HepG2 (cell line): ENCODE measurements around the gene CENPC. TPM values are rescaled to one million over a fixed set of nuclear protein-coding genes. Genes with fewer than 3 reads are reported as not detected.
"Not testable (repeated sequence)": the region's sequence is repeated elsewhere in the genome, so short reads cannot be mapped to it uniquely, and the experiment has no call there.

ENCODE experiments used
- ATAC-seq: fragments of 200-7000 bp; cut with Tn5 transposase; 3 replicates; pipeline ENCODE4 v1.9.1; 2020; ENCODE audit warnings: mild to moderate bottlenecking, moderate library complexity
- BruUV-seq: library from RNA; stranded (reverse); fragments of 400-500 nt; replicated peaks from 2 replicates; lab custom pipeline; 2021; lab: Mats Ljungman, UMichigan
- CTCF ChIA-PET: fragments of 300-600 bp; formaldehyde crosslinking; extraction: SDS; loops from one replicate; lab custom pipeline; 2021; ENCODE audit warnings: low total read pairs, inconsistent platforms, low intra/inter-chr PET ratio; lab: Yijun Ruan, JAX
- POLR2A ChIA-PET: fragments of 350-600 bp; sonication (Branson Sonifier 250); formaldehyde crosslinking; loops from one replicate; lab custom pipeline; 2020; ENCODE audit warnings: antibody characterized with exemption, inconsistent platforms; lab: Yijun Ruan, JAX
- DNase-seq: peaks from one replicate; pipeline ENCODE4 v3.0.0-alpha.2; 2015; ENCODE audit warnings: low spot score
- FAIRE-seq: peaks from 3 replicates; lab custom pipeline; 2011; peaks lifted over from hg19 to GRCh38; lab: Jason Lieb, UNC
- H2AFZ ChIP-seq: one replicate; pipeline ENCODE4 v1.6.1; 2011; ENCODE audit warnings: low read length, inconsistent platforms
- H3K27ac ChIP-seq: fragments of 300-600 bp; 3 replicates; pipeline ENCODE4 v1.8.0; 2011; ENCODE audit warnings: mixed run types, mild to moderate bottlenecking, mixed read lengths, low read length, inconsistent platforms; ENCODE audit not compliant: insufficient read depth; ENCODE audit errors: extremely low read length
- H3K27me3 ChIP-seq, 2 experiments: fragments of 200-600 bp in 1 of 2; 2 replicates in 1 of 2; 3 replicates in 1 of 2; pipeline versions ENCODE4 v1.6.0 to v1.8.0; 2011; ENCODE audit warnings: low read length in 2 of 2, mild to moderate bottlenecking in 2 of 2, moderate library complexity in 2 of 2, inconsistent platforms in 1 of 2; ENCODE audit not compliant: insufficient read depth in 2 of 2, control insufficient read depth in 1 of 2
- H3K36me3 ChIP-seq, 2 experiments: fragments of 200-600 bp in 1 of 2; replicated peaks in 1 of 2; 2 replicates in 1 of 2; 3 replicates in 1 of 2; pipeline versions ENCODE4 v1.5.1 to v1.8.0; 2011; ENCODE audit warnings: low read length in 2 of 2, inconsistent platforms in 1 of 2; ENCODE audit not compliant: insufficient read depth in 2 of 2, control insufficient read depth in 1 of 2
- H3K4me1 ChIP-seq: 2 replicates; pipeline ENCODE4 v1.5.1; 2012; ENCODE audit warnings: low read length, inconsistent platforms; ENCODE audit not compliant: insufficient read depth
- H3K4me2 ChIP-seq: 2 replicates; pipeline ENCODE4 v1.6.0; 2011; ENCODE audit warnings: low read depth, low read length, inconsistent platforms
- H3K4me3 ChIP-seq, 3 experiments: fragments of 200-600 bp in 1 of 3; sonication (generic), shearing (Covaris generic) in 1 of 3; replicated peaks in 1 of 3; 2 replicates each; pipeline ENCODE4 v1.5.1; 2011 to 2016; ENCODE audit warnings: low read length in 3 of 3, inconsistent platforms in 2 of 3, low read depth in 2 of 3, mild to moderate bottlenecking in 2 of 3, control low read depth in 1 of 3, mixed read lengths in 1 of 3; ENCODE audit not compliant: insufficient read depth in 1 of 3
- H3K79me2 ChIP-seq: one replicate; pipeline ENCODE4 v1.6.1; 2011; ENCODE audit warnings: low read length, inconsistent platforms; ENCODE audit not compliant: insufficient read depth
- H3K9ac ChIP-seq: 2 replicates; pipeline ENCODE4 v1.6.0; 2011; ENCODE audit warnings: mild to moderate bottlenecking, low read depth, low read length, inconsistent platforms; ENCODE audit not compliant: insufficient read depth
- H3K9me3 ChIP-seq: 2 replicates; pipeline ENCODE4 v1.5.1; 2012; ENCODE audit warnings: mild to moderate bottlenecking, low read length
- H4K20me1 ChIP-seq: 2 replicates; pipeline ENCODE4 v1.6.0; 2011; ENCODE audit warnings: inconsistent platforms, mild to moderate bottlenecking, low read length, moderate library complexity; ENCODE audit not compliant: insufficient read depth
- ATF1 ChIP-seq: IDR thresholded peaks from 2 replicates; pipeline ENCODE4 v1.6.1; 2016; ENCODE audit warnings: mild to moderate bottlenecking, control low read depth
- CBX2 ChIP-seq, 2 experiments: fragments of 200-600 bp in 1 of 2; sonication (generic); formaldehyde crosslinking in 1 of 2; IDR thresholded peaks; 2 replicates each; pipeline versions ENCODE4 v1.7.0 to v1.8.1; 2018 to 2022; ENCODE audit warnings: low read depth in 2 of 2, low read length in 1 of 2, mild to moderate bottlenecking in 1 of 2, missing genetic modification reagents in 1 of 2
- CREB1 ChIP-seq, 2 experiments: fragments of 450-650 bp in 1 of 2; IDR thresholded peaks; 2 replicates each; pipeline ENCODE4 v1.6.1; 2016 to 2017; ENCODE audit warnings: control low read depth in 1 of 2, mild to moderate bottlenecking in 1 of 2, missing compliant biosample characterization in 1 of 2, missing genetic modification characterization in 1 of 2
- PCBP1 ChIP-seq: fragments of 200-400 bp; formaldehyde crosslinking; IDR thresholded peaks from 2 replicates; pipeline ENCODE4 v1.6.1; 2017; ENCODE audit warnings: mild to moderate bottlenecking, low read depth, low read length, borderline replicate concordance
- SSRP1 ChIP-seq: IDR thresholded peaks from 2 replicates; pipeline ENCODE4 v1.6.1; 2016; ENCODE audit warnings: control low read depth
- ZBTB44 ChIP-seq: sonication (generic); formaldehyde crosslinking; IDR thresholded peaks from 2 replicates; pipeline ENCODE4 v1.4.0; 2020; ENCODE audit warnings: missing genetic modification reagents
- ZNF318 ChIP-seq: sonication (generic); formaldehyde crosslinking; IDR thresholded peaks from 2 replicates; pipeline ENCODE4 v1.4.0; 2020; ENCODE audit warnings: mild to moderate bottlenecking, missing genetic modification reagents
- ZNF75D ChIP-seq: sonication (generic); formaldehyde crosslinking; IDR thresholded peaks from 2 replicates; pipeline ENCODE4 v1.8.1; 2023; ENCODE audit warnings: missing genetic modification reagents, mild to moderate bottlenecking, borderline replicate concordance
- WGBS: methylation state at CpG from one replicate; pipeline ENCODE4 v1.1.6; 2017; ENCODE audit warnings: low lambda C conversion rate; 5-methylcytosine and 5-hydroxymethylcytosine counted together
- in situ Hi-C: cut with HindIII; loops from 2 replicates; pipeline ENCODE4 v1.10.0; 2017; ENCODE audit warnings: low pct_unique_long_range_greater_than_20kb; ENCODE audit not compliant: extremely low pct_ligation_motif_present
- intact Hi-C: fragments of 100-400 bp; cut with micrococcal nuclease; formaldehyde crosslinking; loops from one replicate; pipeline ENCODE4 v1.10.0; 2022; ENCODE audit not compliant: unreplicated experiment
- polyA plus RNA-seq, 8 experiments: library from polyadenylated mRNA; depleted of rRNA in 3 of 8; stranded (reverse) in 7 of 8; unstranded in 1 of 8; fragments of >200 nt; fragmentation: Illumina TruSeq in 4 of 8; extraction: Trizol in 4 of 8; gene quantifications; 2 replicates each; pipeline versions ENCODE4 v1.2.1 to v1.2.3, GENCODE V29; 2011 to 2016; ENCODE audit warnings: low read depth in 4 of 8, missing spikeins in 1 of 8, mixed read lengths in 1 of 8; ENCODE audit not compliant: insufficient read depth in 1 of 8
- total RNA-seq, 5 experiments: library from RNA; depleted of rRNA; stranded (reverse); fragments of >200 nt; fragmentation: Illumina TruSeq; extraction: Trizol; gene quantifications; 2 replicates each; pipeline ENCODE4 v1.2.3, GENCODE V29; 2016; ENCODE audit warnings: low read depth in 1 of 5

The CENPC gene
- total and polyA plus RNA-seq, 2 of the 13 experiments (the other 11 are each of a cell fraction or from before 2014, with no cell fraction given): 4.7 to 16.4 TPM

GRCh38 chr4:67445881-67446280 lies 99.4 kb downstream of the CENPC start:
- H3K27me3 ChIP-seq, CTCF ChIA-PET, BruUV-seq, H3K27ac ChIP-seq, intact Hi-C loops, H3K4me3 ChIP-seq, H3K9ac ChIP-seq, H3K4me2 ChIP-seq, DNase-seq, in situ Hi-C loops, H3K4me1 ChIP-seq, H4K20me1 ChIP-seq, H3K9me3 ChIP-seq, ATAC-seq, POLR2A ChIA-PET, H3K36me3 ChIP-seq, FAIRE-seq, H2AFZ ChIP-seq, H3K79me2 ChIP-seq: not testable (repeated sequence)
- 97% methylated on average over 25 of the region's 25 CpGs for WGBS

- Histone ChIP-seq H3K4me2 (no peak overlapping the region), H3K27me3 (no peaks in the 10 kb centered on the region), H3K9ac (no peak overlapping the region), H3K27ac (no peak overlapping the region), H3K36me3 (no peaks in the 10 kb centered on the region), H3K79me2 (no peaks in the 10 kb centered on the region), H2AFZ (no peak overlapping the region), H3K4me3 (no peak overlapping the region), H3K4me1 (peaks cover 7% of the 10 kb centered on the region; the same call in 1 of the 2 replicates), H4K20me1 (no peaks in the 10 kb centered on the region), H3K9me3 (no peaks in the 10 kb centered on the region)
- intact Hi-C loops: no loop called here
- ChIA-PET CTCF (no interaction called here), POLR2A (no interaction called here)
- 70% methylated on average over 4 of the region's 4 CpGs for WGBS
- no peak for FAIRE-seq
- in situ Hi-C loops: no loop called here
- BruUV-seq: no TSS peak
- ATAC-seq: no peak
- no peak for DNase-seq
- TF ChIP-seq ZNF75D (CRISPR knock-in tag) (no peak), ZBTB44 (CRISPR knock-in tag) (no peak), CREB1 (IDR thresholded peaks at IDR 0.05) (no peak), CREB1 (CRISPR knock-in tag; IDR thresholded peaks at IDR 0.05) (no peak), ATF1 (CRISPR knock-in tag) (no peak), SSRP1 (CRISPR knock-in tag) (no peak), ZNF318 (CRISPR knock-in tag) (no peak), CBX2 (IDR thresholded peaks at IDR 0.05; ENCODE audit: low read depth, low read length) (no peak), CBX2 (CRISPR knock-in tag; IDR thresholded peaks at IDR 0.05; ENCODE audit: low read depth) (no peak), PCBP1 (no peak)
Observed at GRCh38 chr4:67438975-67439374, 106.3 kb downstream of the CENPC start.
